EH (cell line): ENCODE data around the gene TMEM151A.
A peak's percentile ranks its signal among the peaks of the same experiment; 100 is the strongest.

Experiments
- DNase-seq: peaks from one replicate; pipeline ENCODE4 v3.0.0-alpha.2; 2015; ENCODE audit warnings: low read depth

TMEM151A gene

GRCh38 chr11:66337103-66337899 is 45.6 kb downstream of the TMEM151A start:
- peak; percentile 41 for DNase-seq

GRCh38 chr11:66338276-66339161 is 46.8 kb downstream of the TMEM151A start:
- no peak for DNase-seq

- DNase-seq: peak; percentile 46
Measured at GRCh38 chr11:66339162-66339675, 47.5 kb downstream of the TMEM151A start.

GRCh38 chr11:66339686-66340483 is 48.2 kb downstream of the TMEM151A start:
- DNase-seq: no peak

- no peak for DNase-seq
Measured at GRCh38 chr11:66340596-66341501, 49.2 kb downstream of the TMEM151A start.

- no peak for DNase-seq
Measured at GRCh38 chr11:66341502-66342126, 49.9 kb downstream of the TMEM151A start.

- no peak for DNase-seq
Measured at GRCh38 chr11:66343176-66343575, 51.5 kb downstream of the TMEM151A start.

- DNase-seq: peak; percentile 97
Measured at GRCh38 chr11:66344550-66345315, 53.0 kb downstream of the TMEM151A start, which contains the start of gene BRMS1. Gene BRMS1 (minus strand): TSS chr11:66345104. CDS start chr11:66342234, 2,870 bp downstream.

GRCh38 chr11:66345316-66345649 is 53.6 kb downstream of the TMEM151A start:
- no peak for DNase-seq
